C4-2B (cell line): ENCODE results near the gene CFL1.

Experiments
- H3K27ac ChIP-seq: fragments of 450-650 bp; 2 replicates; pipeline ENCODE4 v1.5.1; 2017
- ZFX ChIP-seq: fragments of 450-650 bp; IDR thresholded peaks from 2 replicates; pipeline ENCODE4 v1.6.1; 2017
- TF ChIP-seq, protein P1 (sequence below): fragments of 450-650 bp; conservative IDR thresholded peaks from 2 replicates; pipeline ENCODE4 v1.5.1; 2017; ENCODE audit warnings: mild to moderate bottlenecking

The CFL1 gene

DNA sequence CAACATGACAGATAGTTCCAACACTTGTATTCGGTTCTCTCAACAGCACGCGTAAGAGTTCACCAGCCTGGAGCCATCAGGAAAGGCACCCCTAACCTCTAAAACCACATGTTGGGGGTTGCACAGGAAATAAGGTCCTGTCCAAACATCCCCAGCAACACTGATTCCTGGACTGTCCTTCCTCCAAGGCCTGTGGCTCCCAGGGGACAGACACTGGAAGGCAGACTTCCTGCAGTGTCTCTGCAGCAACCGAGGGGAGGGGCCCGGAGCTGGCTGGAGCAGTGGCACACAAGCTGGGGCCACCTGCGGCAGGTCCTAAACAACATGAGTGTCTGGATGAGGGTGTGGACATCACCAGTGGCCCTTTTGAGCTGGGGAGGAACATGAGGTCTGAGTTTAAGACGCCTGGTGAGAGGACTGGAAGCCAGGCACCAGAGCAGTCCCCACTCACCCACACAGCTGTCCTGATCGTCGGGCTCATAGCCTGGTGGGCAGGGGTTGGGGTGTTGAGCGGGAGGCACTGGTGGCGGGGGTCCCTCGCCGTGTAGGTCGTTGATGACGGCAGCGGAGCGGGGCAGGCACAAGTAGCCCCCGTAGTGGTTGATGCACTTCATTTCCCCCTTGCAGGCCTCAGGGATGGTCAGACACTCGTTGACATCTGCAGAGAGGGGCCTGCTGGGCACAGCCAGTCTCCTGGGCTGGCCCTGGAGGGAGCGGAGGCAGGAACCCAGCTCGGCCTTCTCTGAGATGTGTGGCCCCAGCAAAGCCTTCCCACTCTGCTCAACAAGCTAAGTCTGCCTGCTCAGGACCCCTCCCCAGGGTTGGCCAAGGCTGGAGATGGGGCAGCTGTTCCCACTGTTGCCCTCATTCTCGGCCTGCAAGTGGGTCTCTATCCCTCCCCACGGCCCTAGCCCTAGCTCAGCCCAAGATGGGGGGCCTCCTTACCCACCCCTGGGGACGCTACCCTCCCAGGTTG is 13.0 kb upstream of the CFL1 start:
- H3K27ac ChIP-seq = no peak overlapping the region
- TF ChIP-seq, protein P1, sequence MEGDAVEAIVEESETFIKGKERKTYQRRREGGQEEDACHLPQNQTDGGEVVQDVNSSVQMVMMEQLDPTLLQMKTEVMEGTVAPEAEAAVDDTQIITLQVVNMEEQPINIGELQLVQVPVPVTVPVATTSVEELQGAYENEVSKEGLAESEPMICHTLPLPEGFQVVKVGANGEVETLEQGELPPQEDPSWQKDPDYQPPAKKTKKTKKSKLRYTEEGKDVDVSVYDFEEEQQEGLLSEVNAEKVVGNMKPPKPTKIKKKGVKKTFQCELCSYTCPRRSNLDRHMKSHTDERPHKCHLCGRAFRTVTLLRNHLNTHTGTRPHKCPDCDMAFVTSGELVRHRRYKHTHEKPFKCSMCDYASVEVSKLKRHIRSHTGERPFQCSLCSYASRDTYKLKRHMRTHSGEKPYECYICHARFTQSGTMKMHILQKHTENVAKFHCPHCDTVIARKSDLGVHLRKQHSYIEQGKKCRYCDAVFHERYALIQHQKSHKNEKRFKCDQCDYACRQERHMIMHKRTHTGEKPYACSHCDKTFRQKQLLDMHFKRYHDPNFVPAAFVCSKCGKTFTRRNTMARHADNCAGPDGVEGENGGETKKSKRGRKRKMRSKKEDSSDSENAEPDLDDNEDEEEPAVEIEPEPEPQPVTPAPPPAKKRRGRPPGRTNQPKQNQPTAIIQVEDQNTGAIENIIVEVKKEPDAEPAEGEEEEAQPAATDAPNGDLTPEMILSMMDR = no peak
- no peak for TF ChIP-seq ZFX

GRCh38 chr11:65870307-65870658 is 12.3 kb upstream of the CFL1 start:
- TF ChIP-seq, protein P1 = no peak
- no peak for TF ChIP-seq ZFX
- no peak overlapping the region for H3K27ac ChIP-seq

DNA sequence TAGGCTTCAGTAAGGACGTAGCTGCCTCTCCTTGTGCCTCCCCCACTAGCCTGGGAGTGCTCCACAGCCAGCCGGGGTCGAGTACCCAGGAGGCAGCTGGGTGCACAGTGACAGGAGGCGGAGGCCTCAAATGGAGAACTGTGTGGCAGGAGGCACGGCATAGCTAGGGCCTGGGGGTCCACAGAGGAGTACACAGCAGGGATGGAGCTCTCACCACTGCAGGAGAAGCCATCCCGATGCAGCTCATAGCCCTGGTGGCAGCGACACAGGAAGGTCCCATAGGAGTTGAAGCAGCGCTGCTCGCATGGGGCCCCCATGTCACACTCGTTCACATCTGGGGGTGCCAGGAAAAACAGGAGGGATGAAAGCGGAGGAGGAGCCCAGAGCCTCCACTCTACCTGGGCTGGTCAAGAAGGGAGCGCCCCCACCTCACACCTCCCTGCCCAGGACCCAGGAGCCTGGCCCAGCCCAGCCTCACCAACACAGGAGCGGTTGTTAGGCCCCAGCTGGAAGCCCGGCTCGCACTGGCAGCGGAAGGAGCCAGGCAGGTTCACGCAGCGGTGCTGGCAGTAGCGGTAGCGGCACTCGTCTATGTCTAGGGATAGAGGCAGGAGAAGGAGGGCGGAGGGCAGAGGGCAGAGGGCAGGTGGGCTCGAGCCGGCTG is 11.8 kb upstream of the CFL1 start:
- TF ChIP-seq, protein P1 = no peak
- no peak for TF ChIP-seq ZFX
- no peak overlapping the region for H3K27ac ChIP-seq

GRCh38 chr11:65868907-65869306 is 10.9 kb upstream of the CFL1 start:
- no peak overlapping the region for H3K27ac ChIP-seq
- TF ChIP-seq ZFX = no peak
- TF ChIP-seq, protein P1 = no peak

DNA sequence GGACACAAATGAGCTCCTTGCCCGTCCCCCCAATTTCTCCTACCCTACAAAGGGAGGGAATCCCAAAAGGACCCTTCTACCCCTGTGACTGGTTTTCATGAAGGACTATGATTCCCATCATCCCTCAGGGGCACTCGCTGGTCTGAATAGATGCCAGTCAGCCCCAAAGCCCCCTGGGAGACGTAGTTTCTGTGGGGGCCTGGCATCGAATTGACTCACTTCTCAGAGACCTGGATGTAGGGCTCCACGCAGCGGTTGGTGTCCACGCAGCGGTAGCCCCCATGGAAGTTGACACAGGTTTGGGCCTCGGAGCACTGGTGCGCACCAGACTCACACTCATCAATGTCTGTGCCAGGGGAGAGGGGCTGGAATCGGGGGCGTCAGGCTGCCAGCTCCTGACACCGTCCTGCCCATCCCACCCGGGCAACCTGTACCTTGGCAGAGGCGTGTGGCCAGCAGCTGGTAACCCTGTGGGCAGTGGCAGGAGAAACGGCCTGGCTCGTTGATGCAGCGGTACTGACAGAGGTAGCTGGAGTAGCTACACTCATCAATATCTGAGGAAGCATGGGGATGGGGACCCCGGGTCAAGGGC is 10.2 kb upstream of the CFL1 start:
- no peak for TF ChIP-seq ZFX
- TF ChIP-seq, protein P1 = no peak
- no peak overlapping the region for H3K27ac ChIP-seq

- TF ChIP-seq, protein P1 = no peak
- TF ChIP-seq ZFX = no peak
- no peak overlapping the region for H3K27ac ChIP-seq
Observed at GRCh38 chr11:65867284-65868071, 9.5 kb upstream of the CFL1 start.
